HG03520 (cell line): ENCODE data around the gene CCL22.
"Not testable (repeated sequence)": the region's sequence is repeated elsewhere in the genome, so short reads cannot be mapped to it uniquely, and the experiment has no call there.

Experiments used
- ATAC-seq: cut with Tn5 transposase; IDR thresholded peaks from one replicate; pipeline ENCODE4 v1.9.1; 2021; ENCODE audit warnings: mild to moderate bottlenecking, moderate library complexity; ENCODE audit not compliant: unreplicated experiment

Gene CCL22, protein sequence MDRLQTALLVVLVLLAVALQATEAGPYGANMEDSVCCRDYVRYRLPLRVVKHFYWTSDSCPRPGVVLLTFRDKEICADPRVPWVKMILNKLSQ

DNA sequence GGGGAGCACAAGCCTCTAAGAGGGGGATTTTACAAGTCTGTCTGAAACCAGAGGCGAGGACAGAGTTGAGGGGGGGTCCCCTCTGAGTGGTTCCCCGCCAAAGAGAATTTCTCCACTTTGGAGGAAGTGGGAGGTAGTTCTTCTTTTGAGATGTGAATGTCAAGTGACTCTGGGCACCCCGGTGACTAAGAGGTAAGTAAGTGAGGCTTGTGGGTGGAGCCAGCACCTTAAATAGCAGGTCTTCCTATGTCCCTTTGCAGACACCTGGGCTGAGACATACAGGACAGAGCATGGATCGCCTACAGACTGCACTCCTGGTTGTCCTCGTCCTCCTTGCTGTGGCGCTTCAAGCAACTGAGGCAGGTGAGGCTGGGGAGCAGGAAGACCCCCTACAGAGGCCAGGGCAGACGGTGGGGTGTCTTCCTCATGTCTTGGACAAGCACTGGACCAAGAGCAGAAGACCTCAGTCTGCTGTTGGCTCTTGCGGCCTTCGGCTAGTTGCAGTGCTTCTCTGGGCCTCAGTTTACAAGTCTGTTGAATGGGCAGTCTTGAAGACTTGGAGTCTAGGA is at the start of gene CCL22:
Gene CCL22, plus strand, starts transcription at position 257 of the 569 bp plus-strand sequence. Its CDS starts 34 bp downstream, at position 291.
- no peak for ATAC-seq

DNA sequence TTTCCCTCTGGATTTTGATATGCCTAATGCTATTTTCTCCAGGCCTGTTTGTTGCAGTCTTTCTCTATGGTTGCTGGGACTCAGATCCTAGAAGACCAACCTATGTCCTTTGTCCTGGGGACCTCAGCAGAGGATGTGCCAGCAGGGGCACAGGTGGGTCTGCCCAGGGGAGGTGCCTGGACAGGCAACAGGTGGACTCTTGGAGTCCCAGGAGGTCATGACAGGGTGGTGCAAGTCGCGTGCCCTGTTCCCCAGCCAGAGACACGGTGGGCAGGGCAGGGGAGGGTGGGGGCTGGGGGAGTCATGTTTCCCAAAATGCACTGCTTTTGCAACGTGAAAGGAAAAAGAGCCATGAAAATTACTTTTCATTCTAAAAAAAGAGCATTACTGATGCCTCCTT is 47.8 kb upstream of the CCL22 start:
- no peak for ATAC-seq

DNA sequence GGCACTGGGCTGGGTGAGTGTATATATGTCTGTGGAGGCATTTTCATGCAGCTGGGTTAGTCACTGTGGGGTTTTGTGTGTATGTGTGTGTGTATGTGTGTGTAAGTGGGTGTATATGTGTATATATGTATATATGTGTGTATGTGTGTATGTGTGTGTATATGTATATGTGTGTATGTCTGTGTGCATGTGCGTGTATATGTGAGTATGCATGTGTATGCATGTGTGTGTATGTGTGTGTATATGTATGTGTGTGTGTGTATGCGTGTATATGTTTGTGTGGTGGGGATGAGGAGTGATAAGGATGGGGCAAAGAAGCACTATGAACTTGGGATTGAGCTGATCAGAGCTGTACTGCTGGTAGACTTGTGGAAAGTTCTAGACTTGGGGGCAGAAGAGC is 45.1 kb upstream of the CCL22 start:
- ATAC-seq: no peak

DNA sequence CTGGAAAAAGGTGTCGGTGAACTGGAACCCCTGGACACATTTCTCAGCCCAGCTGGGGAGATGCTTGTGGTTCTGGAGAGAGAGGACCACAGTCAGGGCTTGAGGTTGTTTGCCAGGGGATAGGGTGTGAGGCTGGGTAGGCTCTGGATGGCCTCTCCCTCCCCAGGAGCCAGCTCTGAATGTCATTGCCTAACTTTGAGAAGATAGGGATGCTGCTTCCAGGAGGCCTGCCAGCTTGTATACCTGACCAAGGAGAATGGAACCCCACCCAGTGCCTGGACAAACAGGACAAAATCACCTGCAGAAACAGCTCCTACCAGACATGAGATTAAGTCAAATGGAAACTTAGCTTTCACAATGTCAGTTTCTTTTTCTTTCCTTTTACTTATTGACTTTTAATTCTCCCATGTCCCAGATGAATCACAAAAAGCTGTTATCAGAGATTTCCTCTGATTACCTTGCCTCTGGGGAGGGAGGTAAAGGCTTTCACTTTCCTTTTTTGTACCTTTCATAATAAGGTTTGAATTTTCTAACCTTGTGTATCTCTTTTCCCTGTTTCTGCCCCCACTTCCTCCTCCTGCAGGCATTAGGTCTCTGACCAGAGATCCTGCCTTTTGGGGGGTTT is 44.3 kb upstream of the CCL22 start:
- no peak for ATAC-seq

DNA sequence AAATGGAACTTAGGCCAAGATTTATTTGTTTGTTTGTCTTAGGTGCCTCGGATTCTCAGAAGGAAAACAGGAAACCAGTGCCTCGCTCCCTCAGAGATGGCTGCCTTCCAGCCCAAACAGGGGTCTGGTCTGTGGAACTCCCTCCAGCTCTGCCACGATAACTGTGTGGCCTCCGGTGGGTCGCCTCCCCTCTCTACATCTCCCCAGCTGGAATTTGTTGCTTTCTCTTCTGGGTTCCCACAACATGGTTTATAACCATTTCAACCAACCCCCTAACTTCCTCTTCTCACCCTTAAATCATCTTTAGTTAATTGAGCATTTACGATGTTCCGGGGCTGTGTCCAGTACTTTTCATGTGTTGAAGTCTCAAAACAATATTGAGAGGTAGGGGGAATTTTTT is 43.2 kb upstream of the CCL22 start:
- ATAC-seq: no peak

DNA sequence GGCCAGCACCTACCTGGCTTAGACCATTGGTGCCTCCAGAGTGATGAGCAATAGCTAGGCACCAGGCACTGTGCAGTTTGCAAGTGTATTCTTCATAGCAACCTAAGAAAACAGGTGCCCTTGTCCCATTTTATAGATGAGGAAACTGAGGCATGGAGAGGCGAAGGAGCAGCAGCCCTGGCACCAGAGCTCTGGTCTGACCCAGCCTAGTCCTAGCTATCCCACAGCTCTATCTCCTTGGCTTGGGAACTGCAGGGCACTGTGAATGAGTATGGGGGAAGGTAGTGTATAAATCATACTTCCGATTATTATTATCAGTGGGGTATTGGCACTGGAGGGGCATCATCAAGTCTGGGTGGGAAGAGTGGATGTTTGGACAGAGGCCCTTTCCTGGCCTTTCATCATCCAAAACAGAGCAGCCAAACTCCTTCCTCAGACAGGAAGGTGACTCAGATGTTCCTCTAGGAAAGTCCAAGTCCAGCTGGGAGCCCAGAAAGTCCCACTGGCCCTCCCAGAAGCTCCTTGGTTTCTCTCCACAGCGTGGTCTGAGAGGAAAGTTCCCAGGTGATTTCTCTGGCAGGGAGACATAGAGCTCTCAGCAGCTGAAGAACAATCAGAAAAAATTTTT is 42.1 kb upstream of the CCL22 start:
- no peak for ATAC-seq

DNA sequence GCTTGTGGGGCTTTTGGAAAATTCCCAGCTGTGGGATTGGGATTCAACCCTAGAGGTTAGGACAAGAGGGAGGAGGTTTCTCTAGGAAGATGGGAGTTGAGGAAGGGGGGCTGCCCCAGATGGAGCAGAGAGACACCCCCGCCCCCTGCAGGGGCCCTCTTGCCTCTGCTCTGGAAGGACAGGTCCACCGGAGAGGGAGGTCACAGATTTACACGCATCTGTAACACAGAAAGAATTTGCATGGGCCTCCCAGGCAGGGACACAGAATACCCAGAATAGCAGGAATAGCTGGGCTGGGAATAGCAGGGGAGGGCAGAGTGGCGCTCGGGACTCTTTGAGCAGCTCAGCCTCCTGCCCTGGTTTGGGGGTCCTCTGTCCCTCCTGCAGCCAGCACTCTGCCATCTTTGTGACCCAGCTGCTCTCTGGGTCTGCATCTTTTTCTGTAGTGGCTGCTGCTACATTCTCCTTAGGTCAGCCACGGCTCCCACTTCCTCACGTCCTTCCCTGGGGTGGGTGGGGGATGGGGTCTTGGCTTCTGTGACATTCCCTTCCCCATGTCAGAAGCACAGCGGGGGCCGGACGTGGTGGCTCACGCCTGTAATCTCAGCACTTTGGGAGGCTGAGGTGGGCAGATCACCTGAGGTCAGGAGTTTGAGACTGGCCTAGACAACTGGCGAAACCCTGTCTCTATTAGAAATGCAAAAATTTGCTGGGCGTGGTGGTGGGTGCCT is 40.2 kb upstream of the CCL22 start:
- no peak for ATAC-seq

DNA sequence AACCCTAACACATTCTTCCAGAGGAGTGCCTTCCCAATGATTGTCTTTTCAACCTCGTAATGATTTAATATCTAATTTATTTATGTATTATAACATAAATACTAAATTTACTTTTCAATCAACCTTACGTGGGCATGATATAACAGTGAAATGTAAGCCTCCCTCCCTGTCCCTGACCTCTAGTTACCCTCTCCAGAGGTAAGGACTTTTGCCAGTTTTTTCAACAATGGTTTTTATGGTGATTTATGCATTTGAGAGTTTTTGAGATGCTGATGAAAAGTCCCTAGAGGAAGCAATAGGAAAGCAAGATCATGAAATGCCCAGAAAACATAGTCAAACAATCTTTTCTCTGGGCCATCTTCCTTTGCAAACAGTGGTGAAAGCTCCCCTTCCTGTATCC is 38.9 kb upstream of the CCL22 start:
- no peak for ATAC-seq

DNA sequence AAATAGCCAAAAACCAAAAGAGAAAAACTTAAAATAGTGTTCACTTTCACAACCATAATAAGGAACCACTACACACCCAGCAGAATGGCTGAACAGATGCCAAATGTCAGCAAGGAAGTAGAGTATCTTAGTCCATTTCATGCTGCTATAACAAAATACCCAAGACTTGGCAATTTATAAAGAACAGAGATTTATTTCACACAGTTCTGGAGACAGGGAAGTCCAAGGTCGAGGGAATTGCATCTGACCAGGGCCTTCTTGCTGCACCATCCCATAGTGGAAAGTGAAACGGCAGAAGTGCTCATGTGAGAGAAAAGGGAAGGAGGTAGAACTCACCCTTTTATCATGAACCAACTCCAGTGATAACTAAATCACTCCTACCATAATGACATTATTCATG is 33.8 kb upstream of the CCL22 start:
- ATAC-seq: no peak

DNA sequence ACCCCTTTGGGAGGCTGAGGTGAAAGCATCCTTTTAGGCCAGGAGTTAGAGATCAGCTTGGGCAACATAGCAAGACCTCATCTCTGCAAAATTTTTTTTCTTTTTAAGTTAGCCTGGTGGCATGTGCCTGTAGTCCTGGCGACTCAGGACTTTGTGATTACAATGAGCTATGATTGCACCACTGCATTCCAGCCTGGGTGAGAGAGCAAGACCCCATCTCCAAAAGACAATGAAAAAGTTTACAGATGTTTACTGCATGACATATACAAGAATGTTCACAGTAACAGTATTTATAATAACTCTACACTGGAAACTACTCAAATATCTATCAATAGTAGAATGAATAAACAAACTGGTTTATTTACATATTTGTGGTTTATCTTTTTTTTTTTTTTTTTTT is 33.1 kb upstream of the CCL22 start:
- ATAC-seq: no peak

DNA sequence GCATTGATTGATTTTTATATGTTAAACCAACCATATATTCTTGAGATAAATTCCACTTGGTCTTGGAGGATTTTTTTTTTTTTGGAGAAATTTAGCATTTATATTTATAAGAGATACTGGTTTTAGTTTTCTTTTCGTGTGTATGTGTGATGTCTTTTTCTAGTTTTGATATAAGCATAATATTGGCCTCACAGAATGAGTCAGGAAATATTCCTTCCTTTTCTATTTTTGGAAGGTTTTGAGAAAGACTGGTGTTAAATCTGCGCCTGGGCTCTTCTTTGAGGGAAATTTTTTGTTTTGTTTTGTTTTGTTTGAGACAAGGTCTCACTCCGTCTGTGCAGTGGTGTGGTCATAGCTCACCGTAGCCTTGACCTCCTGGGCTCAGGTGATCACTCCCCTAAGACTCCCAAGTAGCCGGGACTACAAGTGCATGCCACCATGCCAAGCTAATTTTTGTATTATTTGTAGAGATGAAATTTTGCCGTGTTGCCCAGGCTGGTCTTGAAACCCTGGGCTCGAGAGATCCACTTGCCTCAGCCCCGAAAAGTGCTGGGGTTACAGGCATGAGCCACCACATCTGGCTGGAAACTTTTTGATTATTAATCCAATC is 28.8 kb upstream of the CCL22 start:
- ATAC-seq: no peak

DNA sequence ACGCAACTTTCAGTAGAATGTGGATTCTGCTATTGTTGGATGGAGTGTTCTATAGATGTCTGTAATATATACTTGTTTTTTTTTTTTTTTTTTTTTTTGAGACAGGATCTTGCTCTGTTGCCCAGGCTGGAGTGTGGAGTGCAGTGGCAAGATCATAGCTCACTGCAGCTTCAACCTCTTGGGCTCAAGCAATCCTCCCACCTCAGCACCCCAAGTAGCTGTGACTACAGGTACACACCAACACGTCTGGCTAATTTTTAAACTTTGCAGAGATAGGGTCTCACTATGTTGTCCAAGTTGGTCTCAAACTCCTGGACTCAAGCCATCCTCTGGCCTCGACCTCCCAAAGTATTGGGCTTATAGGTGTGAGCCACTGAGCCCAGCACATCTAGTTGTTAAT is 27.2 kb upstream of the CCL22 start:
- ATAC-seq: no peak

DNA sequence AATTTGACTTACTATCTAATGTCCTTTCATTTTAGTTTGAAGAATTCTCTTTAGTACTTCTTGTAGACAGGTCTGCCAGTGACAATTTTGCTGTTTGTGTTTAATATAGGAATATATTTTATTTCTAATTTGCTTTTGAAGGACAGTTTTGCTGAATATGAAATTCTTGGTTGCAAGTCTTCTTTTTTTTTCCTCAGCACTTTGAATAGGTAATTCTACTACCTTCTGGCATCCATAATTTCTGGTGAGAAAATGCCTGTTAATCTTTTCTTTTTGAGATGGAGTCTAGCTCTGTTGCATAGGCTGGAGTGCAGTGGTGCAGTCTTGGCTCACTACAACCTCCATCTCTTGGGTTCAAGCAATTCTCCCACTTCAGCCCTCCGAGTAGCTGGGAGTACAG is 25.2 kb upstream of the CCL22 start:
- no peak for ATAC-seq

DNA sequence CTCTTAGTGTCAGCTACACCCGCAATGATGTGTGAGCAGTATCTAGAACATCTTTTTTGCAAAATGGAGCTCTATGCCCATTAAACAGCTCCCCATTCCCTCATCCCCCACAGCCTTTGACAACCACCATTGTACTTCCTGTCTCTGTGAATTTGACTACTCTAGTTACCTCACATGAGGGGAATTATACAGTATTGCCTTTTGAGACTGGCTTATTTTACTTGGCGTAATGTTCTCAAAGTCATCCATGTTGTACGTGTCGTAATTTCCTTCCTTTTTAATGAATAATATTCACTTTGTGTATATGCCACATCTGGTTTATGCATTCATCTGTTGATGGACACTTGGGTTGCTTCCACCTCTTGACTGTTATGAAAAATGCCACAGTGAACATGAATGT is 23.2 kb upstream of the CCL22 start:
- no peak for ATAC-seq

DNA sequence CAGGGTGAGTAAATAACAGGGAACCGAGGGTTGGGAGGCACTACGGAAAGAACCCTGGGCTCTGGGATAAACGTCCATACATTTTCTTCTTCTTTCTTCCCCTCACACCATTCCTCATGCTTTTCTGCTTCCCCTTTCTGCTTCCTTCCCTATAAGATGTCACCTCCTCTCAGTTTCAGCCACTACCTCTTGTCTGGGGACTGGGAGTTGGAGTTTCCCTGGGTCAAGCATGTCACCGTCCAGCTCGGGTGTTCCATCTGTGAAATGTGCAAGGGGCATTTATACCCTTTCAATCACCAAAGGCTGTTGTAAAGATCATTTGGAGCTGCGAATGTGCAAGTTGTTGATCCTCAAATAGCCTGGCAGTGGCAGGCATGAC is 17.5 kb upstream of the CCL22 start:
- ATAC-seq: no peak

DNA sequence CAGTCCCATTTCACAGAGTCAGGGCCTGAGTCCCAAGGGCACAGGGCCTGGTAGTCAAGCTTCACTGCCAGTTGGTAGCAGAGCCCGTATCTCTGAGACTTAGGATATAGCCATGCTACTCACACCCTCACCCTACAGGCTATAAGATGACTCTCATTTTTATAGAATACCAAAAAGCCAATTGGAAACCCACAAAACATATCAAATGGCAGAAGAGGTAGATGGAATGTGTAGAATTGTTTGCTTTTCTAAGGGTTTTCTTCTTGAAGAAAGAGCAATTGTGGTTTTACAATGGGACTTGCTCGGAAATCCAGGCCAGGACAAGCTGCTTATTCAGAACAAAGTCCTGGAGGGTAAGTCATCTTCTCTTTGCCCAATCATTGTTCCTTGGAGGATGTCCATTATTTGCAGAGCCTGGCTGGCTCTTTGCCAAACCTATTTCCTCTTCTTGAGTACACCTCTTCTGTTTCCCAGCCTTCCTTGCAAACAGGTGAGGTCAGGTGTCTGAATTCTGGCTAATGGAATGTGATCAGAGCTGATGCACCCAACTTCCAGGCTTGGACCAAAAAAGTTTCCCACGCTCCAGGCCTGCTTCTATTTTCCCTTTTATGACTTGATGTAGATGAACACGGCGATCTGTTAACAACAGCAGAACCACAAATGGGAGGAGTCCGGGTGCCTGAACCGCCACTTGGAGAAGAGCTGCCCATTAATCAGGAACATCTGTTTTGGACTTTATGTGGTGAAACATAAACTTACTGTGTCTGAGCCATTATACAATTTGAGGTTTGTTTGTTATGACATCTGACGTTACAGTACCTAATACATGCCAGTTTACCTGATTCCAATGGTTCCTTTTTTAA is 16.9 kb upstream of the CCL22 start:
- ATAC-seq: no peak

DNA sequence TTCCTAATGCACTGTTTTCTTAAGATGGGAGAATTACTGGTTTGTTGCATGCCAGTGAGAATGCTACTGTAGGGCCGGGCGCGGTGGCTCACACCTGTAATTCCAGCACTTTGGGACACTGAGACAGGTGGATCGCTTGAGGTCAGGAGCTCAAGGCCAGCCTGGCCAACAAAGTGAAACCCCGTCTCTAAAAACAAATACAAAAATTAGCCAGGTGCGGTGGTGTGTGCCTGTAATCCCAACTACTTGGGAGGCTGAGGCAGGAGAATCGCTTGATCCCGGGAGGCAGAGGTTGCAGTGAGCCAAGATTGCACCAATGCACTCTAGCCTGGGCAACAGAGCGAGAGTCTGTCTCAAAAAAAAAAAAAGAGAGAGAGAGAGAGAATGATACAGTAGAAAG is 16.0 kb upstream of the CCL22 start:
- not testable (repeated sequence) for ATAC-seq

DNA sequence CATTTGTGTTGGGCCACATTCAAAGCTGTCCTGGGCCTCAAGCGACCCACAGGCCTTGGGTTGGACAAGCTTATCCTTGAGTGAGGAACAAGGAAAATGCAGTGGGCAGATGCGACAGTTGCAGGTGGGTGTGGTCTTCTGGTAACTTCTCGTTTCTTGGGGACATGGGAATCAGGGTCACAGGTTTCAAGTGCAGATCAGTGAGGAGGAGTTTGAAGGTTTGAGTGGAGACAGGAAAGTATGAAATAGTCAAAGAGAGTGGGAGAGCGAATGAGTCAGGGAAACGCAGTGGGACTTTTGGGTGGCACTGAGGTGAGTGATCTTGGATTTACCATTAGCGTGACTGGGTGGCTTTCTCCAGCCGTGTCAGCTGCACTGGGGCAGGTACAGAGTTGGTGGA is 15.4 kb upstream of the CCL22 start:
- no peak for ATAC-seq

DNA sequence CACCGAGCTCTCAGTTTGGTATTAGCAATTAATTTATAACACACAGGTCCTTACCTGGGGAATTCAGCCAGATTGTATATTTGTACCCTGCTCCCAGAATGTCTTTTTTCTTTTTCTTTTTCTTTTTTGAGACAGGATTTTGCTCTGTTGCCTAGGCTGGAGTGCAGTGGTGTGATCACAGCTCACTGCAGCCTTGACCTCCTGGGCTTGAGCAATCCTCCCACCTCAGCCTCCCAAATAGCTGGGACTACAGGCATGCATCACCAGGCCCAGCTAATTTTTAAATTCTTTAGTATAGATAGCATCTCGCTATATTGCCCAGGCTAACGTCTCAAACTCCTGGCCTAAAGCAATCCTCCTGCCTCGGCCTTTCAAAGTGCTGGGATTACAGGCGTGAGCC is 14.5 kb upstream of the CCL22 start:
- not testable (repeated sequence) for ATAC-seq

DNA sequence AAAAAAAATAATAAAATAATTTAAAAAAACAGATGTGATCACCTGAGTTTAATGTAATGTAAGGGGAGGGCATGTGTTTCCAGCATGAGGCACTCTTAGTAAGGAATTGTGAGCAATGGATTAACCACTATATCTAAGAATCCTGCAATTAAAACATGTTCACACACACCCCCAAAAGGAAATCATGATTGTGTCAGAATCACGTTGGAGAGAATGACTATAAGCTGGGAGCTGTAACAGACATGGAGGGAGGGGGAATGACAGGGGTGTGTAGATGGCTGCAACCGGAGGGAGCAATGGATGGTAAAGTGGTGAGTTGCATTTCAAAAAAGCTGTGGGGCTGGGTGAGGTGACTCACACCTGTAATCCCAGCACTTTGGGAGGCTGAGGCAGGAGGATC is 13.6 kb upstream of the CCL22 start:
- no peak for ATAC-seq
